ENCODE data around the gene SCARB1.

GRCh38 chr12:124863416-124864325, at the start of gene SCARB1:
- TF ChIP-seq JUNB (CRISPR knock-in tag; conservative IDR thresholded peaks at IDR 0.05) (no peak), ELK1 (CRISPR knock-in tag; IDR thresholded peaks at IDR 0.05) (no peak), TCFL5 (CRISPR knock-in tag; conservative IDR thresholded peaks at IDR 0.05) (no peak), CTCF (IDR thresholded peaks at IDR 0.05 in 2 of 3, conservative IDR thresholded peaks at IDR 0.05 in 1 of 3; ENCODE audit: insufficient read depth in 2 of 3, low read depth in 1 of 3, low read length in 3 of 3) (no peak; a peak in 1 of 6 replicates), POLR2A (conservative IDR thresholded peaks at IDR 0.05) (peak; percentile 85), TARDBP (IDR thresholded peaks at IDR 0.05) (no peak), FOXA1 (IDR thresholded peaks at IDR 0.05; ENCODE audit: borderline replicate concordance) (no peak), TCF7L2 (IDR thresholded peaks at IDR 0.05; ENCODE audit: low read depth, low read length) (no peak), HMGN3 (IDR thresholded peaks at IDR 0.05; ENCODE audit: borderline replicate concordance, extremely low read depth, insufficient read length, low read depth, low read length) (peak; percentile 45), XRCC4 (IDR thresholded peaks at IDR 0.05; ENCODE audit: extremely low read depth, insufficient read depth, insufficient read length) (no peak), TAF1 (IDR thresholded peaks at IDR 0.05; ENCODE audit: control insufficient read depth, extremely low read depth, insufficient read depth, low read length, severe bottlenecking) (peak; percentile 75), SMARCA4 (IDR thresholded peaks at IDR 0.05) (peak; percentile 82), ZBTB11 (CRISPR knock-in tag; IDR thresholded peaks at IDR 0.05) (0 out of 6 replicates have a peak, but pooled peaks of 1 of the 3 experiments have one; percentile 8)
